Measurements from ENCODE around the gene ATP7B. TPM values are rescaled to one million over a fixed set of nuclear protein-coding genes. Genes with fewer than 3 reads are reported as not detected.
"Not testable (repeated sequence)": the region's sequence is repeated elsewhere in the genome, so short reads cannot be mapped to it uniquely, and the experiment has no call there.

The ATP7B gene
- total RNA-seq, 1 donor from 2014 or later = 3.4 TPM

DNA sequence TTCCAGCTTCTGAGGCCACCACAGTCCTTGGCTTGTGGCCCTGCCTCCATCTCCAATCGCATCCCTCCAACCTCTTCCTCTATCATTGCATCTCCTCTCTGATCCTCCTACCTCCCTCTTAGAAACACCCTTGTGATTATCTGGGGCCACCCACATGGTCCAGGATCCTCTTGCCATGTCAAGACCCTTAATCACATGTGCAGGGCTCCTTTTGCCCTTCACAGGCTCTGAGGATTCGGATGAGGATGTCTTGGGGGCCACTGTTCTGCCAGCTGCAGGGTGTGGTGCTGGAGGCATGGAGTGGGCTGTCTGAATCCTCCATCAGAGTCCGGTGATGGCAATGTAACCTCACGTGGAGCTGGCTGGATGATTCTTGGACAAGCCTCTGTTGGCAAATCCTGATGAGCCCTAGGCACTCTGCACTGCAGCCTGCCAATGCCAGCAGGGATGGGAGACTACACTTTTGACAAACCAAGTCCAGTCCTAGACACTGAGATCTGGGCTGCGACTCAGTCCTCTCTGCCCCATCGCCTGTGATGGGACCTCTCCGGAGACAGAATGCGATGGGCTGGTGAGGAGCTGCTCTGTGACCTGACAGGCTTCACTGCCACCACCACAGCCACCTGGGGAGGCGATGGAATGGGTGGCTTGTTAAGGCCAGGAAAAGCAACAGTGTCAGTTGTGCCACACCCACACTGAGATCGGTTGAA is 88.3 kb downstream of the ATP7B start:
- DNase-seq (ENCODE audit: low read depth, low spot score) = no peak

DNA sequence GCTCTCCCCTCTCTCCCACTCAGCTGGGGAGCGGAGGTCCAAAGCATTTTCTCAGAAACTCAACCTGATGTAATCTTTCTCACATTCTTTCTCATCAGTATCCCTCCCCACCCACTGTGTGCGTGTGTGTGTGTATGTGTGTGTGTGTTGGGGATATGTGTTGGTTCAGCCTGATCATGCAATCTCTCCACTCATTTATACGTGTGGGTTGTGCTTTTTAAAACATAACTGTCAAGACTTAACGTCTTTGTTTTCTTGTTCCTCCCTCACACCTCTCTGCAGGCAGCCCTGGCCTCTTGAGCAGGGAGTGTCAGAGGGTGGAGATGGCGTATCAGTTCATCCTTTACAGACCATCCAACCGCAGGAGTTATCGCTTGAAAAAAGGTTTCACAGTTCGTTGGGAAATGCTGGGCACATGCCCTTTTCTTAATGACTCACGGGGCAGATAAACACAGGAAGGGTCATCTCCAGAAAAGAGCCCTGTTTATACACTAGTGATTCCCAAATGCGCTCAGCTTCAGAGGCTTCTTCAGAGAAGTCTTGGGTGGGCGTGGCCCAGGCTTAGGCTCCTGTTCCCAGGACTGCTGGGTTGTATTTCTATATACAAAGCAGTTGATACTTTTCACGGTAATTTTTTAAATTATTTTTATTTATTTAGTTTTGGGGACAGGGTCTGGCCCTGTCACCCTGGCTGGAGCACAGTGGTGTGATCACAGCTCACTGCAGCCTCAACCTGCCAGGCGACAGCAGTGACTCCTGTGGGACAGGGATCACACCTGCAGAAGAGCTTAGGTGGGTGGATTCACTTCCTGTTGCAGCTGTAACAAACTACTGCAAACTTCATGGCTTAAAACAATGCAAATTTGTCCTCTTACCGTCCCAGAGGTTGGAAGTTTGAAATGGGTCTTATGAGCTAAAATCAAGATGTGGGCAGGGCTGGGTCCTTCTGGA is 89.2 kb downstream of the ATP7B start:
- no peak for DNase-seq (ENCODE audit: low read depth, low spot score)

DNA sequence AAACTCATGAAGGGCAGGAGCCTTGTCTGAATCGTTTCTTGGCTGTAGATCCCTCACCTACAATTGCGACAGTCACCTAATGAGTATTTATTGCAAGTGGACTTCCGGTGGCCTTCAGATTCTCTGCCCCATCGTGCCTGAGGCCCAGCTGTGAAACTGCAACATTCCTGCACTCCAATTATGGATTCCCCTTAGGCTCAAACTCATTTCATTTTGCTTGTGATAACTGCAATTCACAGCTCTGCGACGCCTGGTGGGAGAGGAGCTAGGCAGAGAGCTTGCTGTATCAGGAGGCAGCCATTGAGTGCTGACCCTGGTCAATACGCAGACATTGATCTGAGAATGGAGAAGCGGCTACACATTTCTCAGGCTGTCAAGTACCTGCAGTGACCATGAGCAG is 90.5 kb downstream of the ATP7B start:
- DNase-seq (ENCODE audit: low read depth, low spot score) = no peak

DNA sequence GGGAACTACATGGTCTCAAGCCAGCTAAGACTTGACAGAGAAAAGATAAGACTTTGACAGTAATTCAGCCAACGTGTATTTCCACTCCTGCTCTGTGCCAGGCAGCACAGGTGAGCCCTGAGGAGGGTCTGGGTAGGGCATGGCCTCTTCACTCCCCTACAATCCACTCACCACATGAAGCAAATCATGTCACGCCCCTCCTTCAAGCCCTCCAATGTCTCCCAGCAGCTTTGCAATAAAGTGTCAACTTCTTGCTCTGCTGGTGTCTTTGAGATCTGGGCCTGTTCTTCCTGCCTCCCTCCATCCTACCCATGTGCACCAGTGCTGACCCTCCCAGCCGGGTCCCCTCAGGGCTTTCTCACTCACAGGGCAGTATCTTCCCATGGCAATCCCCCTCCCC is 91.0 kb downstream of the ATP7B start:
- DNase-seq (ENCODE audit: low read depth, low spot score) = no peak

DNA sequence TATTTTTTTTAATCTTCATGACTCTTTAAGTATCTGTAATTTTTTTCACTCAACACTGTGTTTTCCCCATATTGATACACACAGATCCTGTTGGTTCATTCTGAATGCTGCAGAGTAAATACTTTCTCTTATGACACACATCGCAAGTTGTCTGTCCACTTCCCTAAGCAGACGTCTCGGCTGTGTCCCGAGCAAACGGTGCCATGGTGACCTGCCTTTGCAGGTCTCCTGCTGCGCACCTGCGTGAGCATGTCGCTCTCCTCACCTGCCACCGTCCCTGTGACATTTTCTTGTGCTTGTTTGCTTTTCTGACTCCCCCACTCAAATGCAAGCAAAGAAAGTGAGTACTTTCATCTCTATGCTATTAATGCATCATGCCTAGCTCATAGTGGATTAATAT is 91.7 kb downstream of the ATP7B start:
- DNase-seq (ENCODE audit: low read depth, low spot score) = no peak

DNA sequence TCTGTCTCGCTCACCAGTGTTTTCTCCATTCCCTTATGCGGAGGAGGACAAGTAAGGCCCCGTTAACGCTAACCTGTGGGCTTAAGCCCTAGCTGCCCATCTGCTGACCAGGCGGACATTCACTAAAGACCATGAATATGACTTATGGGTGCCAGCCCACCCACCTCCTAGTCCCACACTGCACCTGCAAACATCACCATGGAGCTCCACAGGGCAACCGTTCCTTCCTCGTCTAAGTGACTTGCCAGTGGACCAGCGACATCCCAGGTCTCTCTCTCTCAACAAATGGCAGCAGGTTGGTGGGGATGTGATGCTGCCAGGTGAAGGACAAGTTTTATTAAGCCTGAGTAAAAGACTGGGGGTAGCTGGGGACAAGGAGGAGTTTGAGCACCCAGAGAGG is 94.3 kb downstream of the ATP7B start:
- no peak for DNase-seq (ENCODE audit: low read depth, low spot score)

DNA sequence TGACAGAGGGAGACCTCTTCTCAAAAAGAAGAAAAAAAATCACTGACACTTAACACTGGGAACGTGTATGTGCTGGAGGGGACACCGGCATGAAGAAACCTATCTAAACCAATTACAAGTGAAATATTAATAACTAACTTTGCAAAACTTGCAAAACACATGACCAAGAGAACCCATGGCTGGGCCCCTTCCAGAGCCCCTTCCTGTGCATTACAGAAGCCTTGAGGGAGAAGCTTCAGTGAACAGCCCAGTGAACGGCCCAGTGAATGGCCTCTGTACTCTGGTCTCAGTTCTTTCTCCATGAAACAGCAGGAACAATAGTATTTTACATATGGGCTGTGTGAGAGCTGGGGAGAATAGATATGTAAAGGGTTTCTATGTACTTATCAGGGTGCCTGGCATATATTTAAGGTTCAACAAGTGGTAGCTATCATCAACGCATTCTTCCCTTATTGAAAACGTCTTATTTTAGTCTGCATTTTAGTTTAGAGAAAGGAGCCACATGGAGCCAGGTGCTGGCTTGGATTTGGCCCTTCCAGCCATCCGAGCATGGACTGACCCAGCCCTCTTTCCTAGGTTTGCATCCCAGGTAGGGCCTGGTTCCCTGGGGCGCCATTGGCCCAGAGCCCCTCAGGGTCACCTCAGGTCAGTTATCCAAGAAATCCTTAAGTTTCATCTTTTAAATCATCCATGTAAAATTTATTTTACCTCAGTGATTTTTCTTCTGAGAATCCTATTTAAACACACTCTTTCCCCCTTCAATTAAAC is 95.0 kb downstream of the ATP7B start:
- no peak for DNase-seq (ENCODE audit: low read depth, low spot score)

DNA sequence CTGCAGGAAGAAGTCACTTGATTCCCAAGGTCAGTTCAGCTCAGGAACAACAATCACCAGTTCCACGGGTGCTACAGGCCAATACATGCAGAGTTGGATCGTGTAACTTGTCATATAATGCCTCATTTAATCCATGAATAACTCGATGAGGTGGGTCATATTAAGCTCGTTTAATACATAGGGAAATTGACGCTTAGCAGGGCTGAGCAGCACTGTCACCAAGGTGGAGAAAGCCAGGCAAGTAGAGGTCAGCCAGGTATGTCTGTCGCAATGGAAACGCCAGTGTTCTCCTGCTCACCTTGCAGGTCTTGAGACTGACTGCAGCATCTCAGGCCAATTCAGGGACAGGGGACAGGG is 97.1 kb downstream of the ATP7B start:
- no peak for DNase-seq (ENCODE audit: low read depth, low spot score)

DNA sequence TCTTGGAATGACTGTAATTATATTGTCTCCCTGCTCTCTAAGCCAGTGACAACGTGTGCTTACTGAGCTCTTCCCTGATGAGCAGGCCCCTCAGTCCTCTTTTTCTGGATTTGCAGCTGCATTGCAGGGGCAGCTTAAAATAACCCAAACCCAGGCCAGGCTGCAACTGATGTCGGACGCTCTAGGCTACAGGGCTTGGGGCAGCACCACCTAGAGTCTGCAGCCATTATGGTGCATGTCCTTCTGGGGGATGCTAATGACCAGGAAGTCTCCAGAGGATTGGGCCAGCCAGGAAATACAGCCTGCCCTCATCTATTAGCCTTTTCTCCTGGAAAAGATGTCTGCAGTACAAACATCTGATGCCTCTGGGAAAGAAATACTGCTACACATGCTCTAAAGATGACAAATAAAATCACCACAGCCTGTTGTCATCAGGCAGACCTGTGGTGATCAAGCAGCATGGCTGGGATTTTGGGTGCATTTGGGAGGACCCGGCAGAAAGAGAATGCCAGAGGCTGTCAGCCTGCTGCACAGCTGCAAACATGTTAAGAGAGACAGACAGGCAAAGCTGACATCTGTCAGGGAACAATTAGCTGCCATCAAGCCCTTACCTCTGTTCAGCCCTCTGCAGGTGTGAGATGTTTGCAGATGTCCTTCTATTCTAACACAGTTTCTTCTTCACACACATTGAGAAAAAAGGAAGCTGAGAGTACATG is 97.7 kb downstream of the ATP7B start:
- DNase-seq (ENCODE audit: low read depth, low spot score) = no peak

DNA sequence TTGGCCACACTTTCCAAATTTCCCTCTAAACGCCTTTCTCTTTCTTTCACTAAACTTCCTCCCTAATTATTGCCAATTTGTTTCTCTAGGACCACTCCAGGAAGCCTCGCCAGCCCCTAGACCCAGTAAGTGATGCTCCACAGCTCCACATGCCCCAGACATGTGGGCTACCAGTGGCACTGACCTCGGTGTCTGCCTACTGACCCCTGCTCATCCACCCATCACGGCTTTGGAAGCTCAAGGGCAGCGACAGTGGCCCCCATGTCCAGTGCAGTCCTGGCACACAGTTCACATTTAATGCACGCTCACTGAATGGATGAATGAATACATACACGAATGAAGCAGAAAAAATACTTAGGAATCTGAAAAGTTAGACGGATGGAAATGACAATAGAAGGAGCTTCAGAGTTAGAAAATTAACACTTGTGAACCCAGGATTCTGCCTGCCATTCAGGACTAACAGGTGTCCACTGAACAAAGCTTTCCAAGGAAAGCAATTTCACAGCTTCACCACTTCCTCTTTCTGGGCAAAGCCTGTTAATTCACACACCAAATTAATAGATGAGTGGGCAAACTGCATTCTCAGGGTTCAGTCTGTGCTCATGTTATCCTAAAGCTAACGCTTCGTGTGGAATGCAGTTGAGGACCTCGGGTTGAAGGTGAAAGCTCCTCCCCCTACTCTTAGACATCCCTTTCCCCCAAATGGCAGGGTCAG is 98.6 kb downstream of the ATP7B start:
- no peak for DNase-seq (ENCODE audit: low read depth, low spot score)

DNA sequence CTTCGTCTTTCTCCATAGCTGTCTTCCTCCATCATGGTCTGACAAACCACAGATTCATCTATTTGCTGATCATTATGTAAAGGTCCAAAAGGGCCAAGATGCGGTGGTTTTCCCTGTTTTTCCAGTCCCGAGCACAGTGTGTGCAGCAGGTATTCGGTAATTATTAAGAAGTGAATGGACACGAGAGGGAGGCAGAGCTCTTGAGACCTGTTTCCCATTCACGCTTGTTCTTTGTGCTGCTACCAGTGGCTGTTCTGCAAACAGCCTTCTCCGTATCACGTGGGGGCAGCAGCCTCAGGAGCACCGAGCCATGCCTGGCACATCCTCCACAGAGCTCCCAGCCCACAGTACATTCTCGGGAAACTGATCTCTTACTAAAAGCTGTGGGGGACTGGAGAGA is 99.2 kb downstream of the ATP7B start:
- no peak for DNase-seq (ENCODE audit: low read depth, low spot score)

DNA sequence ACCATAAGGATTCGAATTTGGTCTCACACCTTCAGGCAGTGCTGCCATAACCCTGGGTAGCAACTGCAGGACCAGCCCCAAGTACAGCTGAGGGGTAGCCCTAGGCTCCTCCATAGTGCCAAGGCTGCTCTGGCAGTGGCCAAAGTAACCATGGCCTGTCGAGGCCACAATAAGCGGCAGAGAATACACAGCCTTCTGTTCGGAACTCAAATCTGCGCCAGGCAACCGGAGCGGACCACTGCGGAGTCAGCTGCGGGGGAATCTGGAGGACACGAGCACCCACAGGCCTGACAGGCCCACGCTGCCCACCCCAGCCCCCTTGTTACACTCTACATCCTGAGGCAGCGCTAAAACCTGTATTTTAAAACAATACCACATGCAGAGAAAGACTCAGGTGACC is 100.7 kb downstream of the ATP7B start:
- no peak for DNase-seq (ENCODE audit: low read depth, low spot score)

DNA sequence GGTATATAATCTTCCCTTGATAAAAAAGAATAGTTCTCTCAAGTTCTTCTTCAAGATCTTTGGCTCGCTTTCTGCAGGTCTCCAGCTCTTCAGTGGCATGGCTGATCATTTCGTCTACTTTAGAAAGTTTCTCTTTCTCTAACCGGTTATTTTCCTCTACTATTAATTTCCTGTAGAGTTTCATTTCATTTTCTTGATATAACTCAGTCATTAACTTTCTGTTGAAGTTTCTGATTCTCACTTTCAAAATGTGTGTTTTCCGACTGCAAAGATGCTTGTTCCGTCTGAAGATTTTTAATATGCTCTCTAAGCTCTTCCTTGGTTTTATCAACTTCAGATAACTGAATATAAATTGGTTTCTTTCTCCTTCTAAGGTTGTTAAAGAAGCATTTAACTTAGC is 102.0 kb downstream of the ATP7B start:
- DNase-seq (ENCODE audit: low read depth, low spot score) = not testable (repeated sequence)

DNA sequence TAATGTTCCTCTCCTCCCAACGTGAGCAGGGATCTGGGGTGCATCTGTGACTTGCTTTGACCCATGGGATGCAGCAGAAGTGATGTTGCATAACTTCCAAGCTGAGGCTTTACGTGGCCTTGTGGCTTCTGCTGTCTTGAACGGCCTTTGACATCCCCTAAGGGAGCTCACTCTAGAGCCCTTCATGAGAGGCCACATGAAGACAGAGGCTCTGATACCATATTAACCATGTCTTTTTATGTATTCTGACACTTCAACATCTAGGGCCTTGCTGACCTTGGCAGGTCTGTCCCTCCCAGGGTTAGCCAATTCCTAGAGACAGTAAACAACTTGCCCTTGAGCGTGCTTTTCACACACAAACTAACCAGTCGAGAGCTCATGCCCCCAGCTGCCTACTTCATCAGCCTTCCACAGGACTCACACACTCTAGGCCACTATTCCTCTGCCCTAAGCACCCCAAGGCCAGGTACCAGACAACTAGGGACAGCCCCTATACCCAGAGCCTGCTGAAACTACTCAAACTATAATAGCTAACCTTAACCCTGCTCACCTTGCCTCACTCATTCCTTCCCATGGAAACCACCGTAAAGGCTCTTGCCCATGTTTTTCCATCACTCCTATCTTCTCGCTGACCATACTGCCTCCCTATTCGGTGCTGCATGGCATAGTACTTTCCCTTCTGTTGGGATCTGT is 104.1 kb downstream of the ATP7B start:
- DNase-seq (ENCODE audit: low read depth, low spot score) = no peak

DNA sequence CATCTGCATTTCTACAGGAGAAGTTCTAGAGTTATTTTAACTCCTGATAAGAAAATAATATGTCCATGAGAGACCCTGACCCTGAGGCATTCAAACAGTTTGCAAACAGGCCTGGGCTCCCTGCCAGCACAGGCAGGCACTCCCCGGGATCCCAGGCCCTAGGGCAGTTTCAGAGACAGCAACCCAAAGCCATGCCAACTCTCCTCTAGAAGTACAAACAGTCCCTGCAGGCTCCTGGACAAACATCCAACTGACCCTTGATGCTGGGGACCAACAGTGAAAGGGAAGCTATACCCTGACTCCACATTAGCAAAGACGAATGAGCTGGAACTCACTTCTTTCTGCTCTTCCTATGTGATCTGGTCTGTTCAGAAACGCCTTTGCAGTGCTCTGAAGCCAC is 104.7 kb downstream of the ATP7B start:
- no peak for DNase-seq (ENCODE audit: low read depth, low spot score)

DNA sequence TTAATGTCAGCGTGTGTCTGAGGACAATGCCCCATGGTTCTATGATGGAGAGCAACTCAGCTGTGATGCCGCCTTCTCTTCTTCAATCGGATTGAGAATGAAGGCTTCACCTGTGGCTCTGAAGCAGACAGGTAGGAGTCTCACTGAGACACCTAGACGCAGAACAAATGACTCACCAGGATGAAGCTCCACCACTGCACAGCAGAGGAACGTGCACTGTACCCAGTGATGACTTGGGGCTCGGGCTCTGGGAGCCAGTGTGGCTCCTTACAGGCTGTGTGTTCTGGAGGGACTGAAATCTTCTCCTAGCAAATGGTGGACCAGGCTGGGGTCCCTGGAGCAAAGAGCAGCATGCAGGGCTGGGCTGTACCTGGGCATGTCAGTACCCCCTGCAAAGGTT is 105.5 kb downstream of the ATP7B start:
- no peak for DNase-seq (ENCODE audit: low read depth, low spot score)

DNA sequence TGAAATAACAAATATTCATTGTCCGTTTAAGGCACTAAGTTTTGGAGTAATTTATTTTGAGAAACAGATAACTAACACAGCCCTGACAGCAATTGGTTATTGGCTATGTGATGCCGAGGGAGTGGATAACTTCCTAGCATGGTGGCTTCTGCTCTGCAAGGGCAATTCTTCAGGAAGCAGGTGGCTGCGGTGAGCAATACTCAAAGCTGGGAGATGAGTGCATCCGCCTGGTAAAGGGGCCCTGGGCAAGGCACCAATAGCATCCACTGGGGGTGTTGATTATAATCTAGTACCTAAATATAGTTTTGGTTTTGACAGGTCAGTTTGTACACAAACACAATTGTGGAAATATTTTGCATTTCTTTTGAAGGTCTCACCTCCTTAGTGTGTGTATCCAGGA is 108.5 kb downstream of the ATP7B start:
- DNase-seq (ENCODE audit: low read depth, low spot score) = no peak

DNA sequence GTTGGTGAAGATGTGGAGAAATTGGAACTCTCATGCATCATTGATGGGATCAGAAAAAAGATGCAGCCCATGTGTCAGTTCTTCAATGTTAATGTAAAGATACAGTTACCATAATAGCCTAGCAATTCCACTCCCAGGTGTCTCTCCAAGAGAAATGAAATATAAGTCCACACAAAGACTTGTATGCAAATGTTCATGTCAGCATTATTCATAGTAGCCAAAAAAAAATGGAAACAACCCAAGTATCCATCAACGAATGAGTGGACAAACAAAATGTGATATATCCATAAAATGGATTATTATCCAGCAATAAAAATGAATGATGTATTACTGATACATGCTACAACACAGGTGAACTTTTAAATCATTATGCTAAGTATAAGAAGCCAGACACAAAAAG is 110.8 kb downstream of the ATP7B start:
- no peak for DNase-seq (ENCODE audit: low read depth, low spot score)

DNA sequence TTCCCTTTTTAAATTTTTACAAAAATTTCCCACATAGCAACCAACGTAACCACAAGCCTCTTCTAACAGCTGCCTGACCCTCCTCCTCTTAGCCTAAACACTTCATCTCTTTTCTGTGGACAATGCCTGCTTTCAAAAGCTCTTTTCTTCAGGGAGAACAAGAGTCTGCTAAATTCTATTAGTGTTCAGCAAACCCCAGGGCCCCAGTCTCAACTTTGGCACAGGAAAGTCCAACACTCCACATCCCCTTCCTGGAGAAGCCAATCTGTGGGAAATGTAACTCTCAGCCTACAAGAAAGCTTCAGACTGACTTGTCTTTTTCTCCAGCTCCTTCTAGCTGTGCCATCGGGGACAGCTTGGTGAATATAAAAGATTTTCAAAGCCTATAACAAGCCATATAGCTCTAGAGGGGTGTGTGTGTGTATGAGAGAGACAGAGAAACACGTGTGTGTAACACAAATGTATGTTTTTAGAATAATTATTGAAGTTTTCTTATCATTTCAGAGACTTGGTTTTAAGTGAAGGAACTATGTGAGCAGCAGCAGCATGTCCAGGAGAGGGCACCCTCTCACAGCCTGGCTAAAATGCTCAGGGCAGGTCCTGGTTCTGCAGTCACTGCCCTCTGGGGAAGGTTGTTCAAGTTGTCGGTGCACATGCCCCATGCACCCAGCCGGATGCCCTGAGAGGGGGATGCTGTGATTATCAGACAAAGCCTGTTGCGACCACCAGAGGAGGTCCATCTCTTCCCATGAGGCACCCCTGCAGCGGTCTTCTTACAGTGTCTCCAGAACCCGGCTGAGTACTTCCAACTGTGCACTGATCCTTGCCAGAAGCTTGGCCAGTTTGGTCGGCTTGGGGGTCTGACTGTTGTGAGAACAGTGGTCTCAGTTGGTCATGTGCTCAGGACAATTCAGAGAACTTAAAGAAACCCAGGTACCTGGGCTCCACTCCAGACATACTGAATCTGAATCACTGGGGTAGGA is 115.1 kb downstream of the ATP7B start:
- peak; percentile 8 for DNase-seq (ENCODE audit: low read depth, low spot score)
